Upper lobe of left lung (tissue), 4 donors: ENCODE measurements around the gene GSK3A.
A peak's percentile ranks its signal among the peaks of the same experiment; 100 is the strongest.

Source experiments
- CTCF ChIP-seq, 6 experiments: fragments of 450-650 bp in 4 of 6; fragments of 200-600 bp in 2 of 6; sonication (generic) in 2 of 6; IDR thresholded peaks; one replicate each; pipeline ENCODE4 v1.5.1; 2016 to 2019; ENCODE audit warnings: antibody characterized with exemption in 6 of 6
- EP300 ChIP-seq, 4 donors: sonication (generic); formaldehyde crosslinking; IDR thresholded peaks; one replicate each; pipeline ENCODE4 v1.5.1; 2017; ENCODE audit warnings: antibody characterized with exemption in 4 of 4, control low read depth in 2 of 4
- POLR2AphosphoS5 ChIP-seq, 2 donors: sonication (generic); formaldehyde crosslinking; IDR thresholded peaks; one replicate each; pipeline ENCODE4 v1.5.1; 2017; ENCODE audit warnings: antibody characterized with exemption in 2 of 2

GRCh38 chr19:42201489-42202289 lies 40.7 kb downstream of the GSK3A start:
- TF ChIP-seq CTCF (IDR thresholded peaks at IDR 0.05) (peak in 2 of 6 experiments; percentile 14 to 15), EP300 (IDR thresholded peaks at IDR 0.05) (no peak), POLR2AphosphoS5 (IDR thresholded peaks at IDR 0.05) (peak; percentile 22 to 47)
